GM18498 (cell line): ENCODE measurements around the gene PRKACA.

Experiments used
- ATAC-seq: cut with Tn5 transposase; IDR thresholded peaks from one replicate; pipeline ENCODE4 v1.9.1; 2021; ENCODE audit warnings: mild to moderate bottlenecking, moderate library complexity; ENCODE audit not compliant: unreplicated experiment

Gene PRKACA

GRCh38 chr19:14118165-14119051, 846 bp upstream of the PRKACA start:
- ATAC-seq: peak; percentile 39

GRCh38 chr19:14116918-14117578, 514 bp downstream of the PRKACA start:
- peak; percentile 2 for ATAC-seq

GRCh38 chr19:14116525-14116917, 1.0 kb downstream of the PRKACA start:
- no peak for ATAC-seq

GRCh38 chr19:14115756-14116155, 1.8 kb downstream of the PRKACA start:
- no peak for ATAC-seq

GRCh38 chr19:14114854-14115253, 2.7 kb downstream of the PRKACA start:
- no peak for ATAC-seq

GRCh38 chr19:14114439-14114838, 3.1 kb downstream of the PRKACA start:
- ATAC-seq: no peak

- ATAC-seq: no peak
Observed at GRCh38 chr19:14113762-14114414, 3.7 kb downstream of the PRKACA start.

GRCh38 chr19:14112809-14113385, 4.7 kb downstream of the PRKACA start:
- ATAC-seq: no peak

GRCh38 chr19:14112051-14112808, 5.3 kb downstream of the PRKACA start:
- ATAC-seq: no peak

GRCh38 chr19:14111486-14111885, 6.1 kb downstream of the PRKACA start:
- no peak for ATAC-seq

- no peak for ATAC-seq
Observed at GRCh38 chr19:14110650-14111049, 6.9 kb downstream of the PRKACA start.

- ATAC-seq: no peak
Observed at GRCh38 chr19:14107581-14108461, 9.7 kb downstream of the PRKACA start.

- no peak for ATAC-seq
Observed at GRCh38 chr19:14106840-14107239, 10.7 kb downstream of the PRKACA start.

- no peak for ATAC-seq
Observed at GRCh38 chr19:14105680-14106079, 11.9 kb downstream of the PRKACA start.

- no peak for ATAC-seq
Observed at GRCh38 chr19:14103310-14103709, 14.3 kb downstream of the PRKACA start.

GRCh38 chr19:14102756-14103155, 14.8 kb downstream of the PRKACA start:
- no peak for ATAC-seq

GRCh38 chr19:14102102-14102696, 15.4 kb downstream of the PRKACA start:
- ATAC-seq: no peak

GRCh38 chr19:14101003-14101545, 16.5 kb downstream of the PRKACA start:
- no peak for ATAC-seq
